Loucy (cell line): Measurements from ENCODE around the gene TNS3.

Experiments
- H2AFZ ChIP-seq: fragments of 200-600 bp; sonication (generic); 2 replicates; pipeline ENCODE4 v1.6.0; 2016; ENCODE audit warnings: antibody characterized with exemption, mild to moderate bottlenecking, low read length, moderate library complexity
- H3F3A ChIP-seq: fragments of 200-600 bp; 2 replicates; pipeline ENCODE4 v1.6.0; 2016; ENCODE audit warnings: antibody characterized with exemption, low read depth, mild to moderate bottlenecking
- H3K27me3 ChIP-seq: fragments of 200-600 bp; sonication (generic); 2 replicates; pipeline ENCODE4 v1.6.1; 2014; ENCODE audit warnings: low read length, mild to moderate bottlenecking; ENCODE audit not compliant: insufficient read depth, poor library complexity, severe bottlenecking
- H3K36me3 ChIP-seq: fragments of 200-600 bp; sonication (generic); 2 replicates; pipeline ENCODE4 v1.6.1; 2016; ENCODE audit warnings: low read length; ENCODE audit not compliant: insufficient read depth
- H3K4me1 ChIP-seq: fragments of 200-600 bp; sonication (generic); 2 replicates; pipeline ENCODE4 v1.5.1; 2014; ENCODE audit warnings: low read length, mild to moderate bottlenecking; ENCODE audit not compliant: insufficient read depth, poor library complexity, severe bottlenecking
- H3K4me2 ChIP-seq: fragments of 200-600 bp; sonication (generic); 2 replicates; pipeline ENCODE4 v1.6.0; 2014; ENCODE audit warnings: antibody characterized with exemption, low read length, low read depth, mild to moderate bottlenecking; ENCODE audit not compliant: poor library complexity, severe bottlenecking
- H3K4me3 ChIP-seq: fragments of 200-600 bp; sonication (generic); 2 replicates; pipeline ENCODE4 v1.5.1; 2014; ENCODE audit warnings: low read length, mild to moderate bottlenecking, mixed read lengths; ENCODE audit not compliant: poor library complexity, severe bottlenecking
- H3K79me2 ChIP-seq: fragments of 200-600 bp; sonication (generic); 2 replicates; pipeline ENCODE4 v1.6.1; 2014; ENCODE audit warnings: low read length; ENCODE audit not compliant: insufficient read depth
- H3K9ac ChIP-seq: fragments of 200-600 bp; sonication (generic); 2 replicates; pipeline ENCODE4 v1.6.0; 2014; ENCODE audit warnings: mild to moderate bottlenecking, low read depth, low read length, moderate library complexity; ENCODE audit not compliant: poor library complexity, severe bottlenecking
- H3K9me2 ChIP-seq: fragments of 200-600 bp; sonication (generic); replicated peaks from 2 replicates; pipeline ENCODE4 v1.6.1; 2016; ENCODE audit warnings: low read depth, low read length, mixed read lengths
- H3K9me3 ChIP-seq: fragments of 200-600 bp; sonication (generic); 2 replicates; pipeline ENCODE4 v1.6.1; 2014; ENCODE audit warnings: mild to moderate bottlenecking, antibody characterized with exemption, low read length, low read depth; ENCODE audit not compliant: insufficient read depth
- H4K20me1 ChIP-seq: fragments of 200-600 bp; sonication (generic); 2 replicates; pipeline ENCODE4 v1.6.0; 2014; ENCODE audit warnings: antibody characterized with exemption, low read length, mild to moderate bottlenecking; ENCODE audit not compliant: insufficient read depth, poor library complexity, severe bottlenecking
- EZH2phosphoT487 ChIP-seq: fragments of 200-600 bp; IDR thresholded peaks from 2 replicates; pipeline ENCODE4 v1.6.1; 2018; ENCODE audit warnings: antibody characterized with exemption, mild to moderate bottlenecking, moderate library complexity, borderline replicate concordance
- TF ChIP-seq, protein P1 (sequence below): fragments of 200-600 bp; sonication (generic); conservative IDR thresholded peaks from 2 replicates; pipeline ENCODE4 v1.5.1; 2014; ENCODE audit warnings: mild to moderate bottlenecking, antibody characterized with exemption, low read length

The TNS3 gene

DNA sequence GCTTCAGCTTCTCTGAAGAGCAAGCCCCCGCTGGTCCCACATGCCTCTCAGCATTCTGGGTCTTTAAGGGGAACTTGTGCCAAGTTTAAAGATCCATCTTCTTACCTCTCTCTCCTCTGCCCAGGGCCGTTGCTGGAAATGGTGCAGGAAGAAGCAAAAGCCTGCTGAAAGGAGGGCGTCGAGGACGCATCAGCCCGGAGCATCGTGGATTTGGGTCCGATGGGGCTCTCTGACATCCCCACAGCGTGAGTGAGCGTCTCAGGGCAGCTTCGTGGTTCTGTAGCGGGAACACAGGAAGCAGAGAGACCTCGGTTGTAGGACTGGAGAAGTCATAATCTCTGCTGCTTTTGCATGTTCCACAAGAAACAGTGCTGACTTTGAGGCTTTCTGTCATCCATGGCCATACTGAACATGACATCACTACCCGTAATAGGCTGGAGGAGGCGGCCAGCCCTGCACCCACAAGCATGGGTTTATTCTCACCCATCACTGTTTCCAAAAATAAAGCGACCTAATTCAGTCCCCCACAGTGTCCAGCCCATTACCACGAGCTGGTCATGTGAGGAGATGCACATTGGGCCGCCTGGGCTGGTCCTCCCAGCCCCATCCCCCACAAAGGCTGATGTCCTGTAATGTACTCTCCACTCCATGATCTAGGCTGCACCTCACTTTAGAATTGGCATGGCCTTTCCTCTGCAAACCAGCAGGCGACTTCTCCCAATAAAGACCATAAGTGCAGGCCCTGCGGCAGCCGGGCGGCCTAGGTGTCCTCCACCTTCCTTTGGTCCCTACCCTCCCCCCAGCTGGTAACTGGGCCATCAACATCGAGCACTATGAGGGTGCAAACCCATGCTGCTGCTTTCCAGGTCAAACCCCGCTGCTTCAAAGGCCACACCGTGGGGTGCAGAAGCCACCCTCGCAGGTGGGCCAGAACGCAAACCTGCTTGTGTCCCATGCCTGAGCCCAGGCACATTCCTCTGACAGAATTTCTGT is 276.9 kb downstream of the TNS3 start:
- H3K79me2 ChIP-seq, result no peaks in the 10 kb centered on the region
- no peaks in the 10 kb centered on the region for H3K36me3 ChIP-seq
- H3K27me3 ChIP-seq, result no peaks in the 10 kb centered on the region
- H3K9me2 ChIP-seq, result no peaks in the 10 kb centered on the region
- TF ChIP-seq, protein P1, sequence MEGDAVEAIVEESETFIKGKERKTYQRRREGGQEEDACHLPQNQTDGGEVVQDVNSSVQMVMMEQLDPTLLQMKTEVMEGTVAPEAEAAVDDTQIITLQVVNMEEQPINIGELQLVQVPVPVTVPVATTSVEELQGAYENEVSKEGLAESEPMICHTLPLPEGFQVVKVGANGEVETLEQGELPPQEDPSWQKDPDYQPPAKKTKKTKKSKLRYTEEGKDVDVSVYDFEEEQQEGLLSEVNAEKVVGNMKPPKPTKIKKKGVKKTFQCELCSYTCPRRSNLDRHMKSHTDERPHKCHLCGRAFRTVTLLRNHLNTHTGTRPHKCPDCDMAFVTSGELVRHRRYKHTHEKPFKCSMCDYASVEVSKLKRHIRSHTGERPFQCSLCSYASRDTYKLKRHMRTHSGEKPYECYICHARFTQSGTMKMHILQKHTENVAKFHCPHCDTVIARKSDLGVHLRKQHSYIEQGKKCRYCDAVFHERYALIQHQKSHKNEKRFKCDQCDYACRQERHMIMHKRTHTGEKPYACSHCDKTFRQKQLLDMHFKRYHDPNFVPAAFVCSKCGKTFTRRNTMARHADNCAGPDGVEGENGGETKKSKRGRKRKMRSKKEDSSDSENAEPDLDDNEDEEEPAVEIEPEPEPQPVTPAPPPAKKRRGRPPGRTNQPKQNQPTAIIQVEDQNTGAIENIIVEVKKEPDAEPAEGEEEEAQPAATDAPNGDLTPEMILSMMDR, result no peak
- no peak for TF ChIP-seq EZH2phosphoT487
- H3F3A ChIP-seq, result no peaks in the 10 kb centered on the region
- no peak overlapping the region for H2AFZ ChIP-seq
- no peak overlapping the region for H3K4me2 ChIP-seq
- no peak overlapping the region for H3K4me3 ChIP-seq
- no peak overlapping the region for H3K9ac ChIP-seq
- H3K4me1 ChIP-seq, result no peaks in the 10 kb centered on the region
- peaks cover 3% of the 10 kb centered on the region; the same call in 1 of the 2 replicates for H3K9me3 ChIP-seq
- H4K20me1 ChIP-seq, result no peaks in the 10 kb centered on the region

DNA sequence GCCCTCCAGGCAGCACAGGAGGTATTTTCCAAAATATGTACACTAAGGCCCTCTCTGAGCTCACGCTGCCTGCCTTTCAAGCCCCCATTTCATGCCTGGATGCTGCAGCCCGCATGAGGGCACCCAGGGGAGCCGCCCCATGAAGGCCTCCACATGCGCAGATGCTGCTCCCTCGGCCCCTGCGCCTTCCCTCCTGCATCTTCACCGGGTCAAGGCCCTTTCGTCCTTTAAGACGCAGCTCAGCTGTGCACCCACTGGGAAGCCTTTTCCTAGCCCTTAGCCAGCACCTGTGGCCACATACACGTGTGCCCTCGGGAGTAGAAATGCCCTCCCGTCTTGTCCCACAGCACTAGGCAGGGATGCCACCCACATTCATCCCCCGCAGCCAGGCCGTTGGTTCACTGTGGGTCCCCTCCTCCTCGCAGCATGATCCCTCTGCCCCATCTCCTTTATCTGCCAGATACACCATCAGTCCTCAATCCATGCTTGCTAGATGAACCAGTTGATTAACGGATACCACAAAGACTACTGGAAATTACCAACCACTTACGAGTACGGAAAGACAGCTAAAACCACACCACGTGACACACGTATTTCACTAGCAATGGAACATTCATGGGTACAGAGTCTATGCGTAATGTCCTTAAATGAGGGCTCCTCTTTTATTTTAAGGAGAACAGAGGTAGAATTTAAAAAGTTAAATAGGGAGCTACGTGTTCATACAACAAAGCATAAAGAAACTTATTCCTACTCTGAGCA is 278.0 kb downstream of the TNS3 start:
- no peaks in the 10 kb centered on the region for H3F3A ChIP-seq
- H3K27me3 ChIP-seq, result no peaks in the 10 kb centered on the region
- peaks cover 3% of the 10 kb centered on the region; the same call in 1 of the 2 replicates for H3K9me3 ChIP-seq
- no peak overlapping the region for H3K4me3 ChIP-seq
- no peak overlapping the region for H3K9ac ChIP-seq
- H4K20me1 ChIP-seq, result no peaks in the 10 kb centered on the region
- no peaks in the 10 kb centered on the region for H3K79me2 ChIP-seq
- no peak overlapping the region for H2AFZ ChIP-seq
- H3K4me2 ChIP-seq, result no peak overlapping the region
- H3K9me2 ChIP-seq, result no peaks in the 10 kb centered on the region
- H3K36me3 ChIP-seq, result no peaks in the 10 kb centered on the region
- H3K4me1 ChIP-seq, result no peaks in the 10 kb centered on the region
- no peak for TF ChIP-seq EZH2phosphoT487
- TF ChIP-seq, protein P1, result no peak

DNA sequence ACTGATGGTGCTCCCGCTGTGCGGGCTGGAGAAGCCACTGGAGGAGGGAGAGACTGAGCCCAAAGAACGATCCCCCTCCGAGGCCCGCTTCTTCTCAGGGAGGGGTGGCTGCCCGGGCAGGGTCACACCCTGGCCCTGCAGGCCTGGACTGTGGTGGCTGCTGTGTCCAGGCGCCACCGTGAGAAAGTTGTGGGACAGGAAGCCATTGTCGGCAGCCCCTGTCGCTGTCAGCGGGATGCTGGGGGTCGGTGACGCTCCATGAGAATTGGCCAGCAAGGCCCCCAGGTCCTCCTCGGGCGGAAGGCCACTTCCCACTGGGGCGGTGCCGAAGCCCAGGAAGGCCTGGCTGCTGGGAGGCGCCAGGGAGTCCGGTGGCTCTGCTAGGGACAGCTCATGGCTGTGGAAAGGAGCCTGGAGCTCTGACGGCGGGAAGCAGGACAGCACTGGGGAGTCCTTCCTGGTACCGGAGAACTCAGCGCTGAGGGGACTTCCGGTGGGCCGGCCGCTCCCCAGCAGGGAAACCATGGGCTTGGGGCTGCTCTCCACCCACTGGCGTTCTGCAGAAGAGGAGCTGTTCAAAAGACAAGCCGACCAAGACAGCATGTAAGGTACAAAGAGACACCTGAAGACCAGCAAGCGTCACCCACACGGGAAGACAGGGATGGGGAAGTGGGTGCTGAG is 278.8 kb downstream of the TNS3 start:
- no peak overlapping the region for H3K4me2 ChIP-seq
- H3F3A ChIP-seq, result no peaks in the 10 kb centered on the region
- H2AFZ ChIP-seq, result no peak overlapping the region
- no peaks in the 10 kb centered on the region for H3K4me1 ChIP-seq
- H3K36me3 ChIP-seq, result no peaks in the 10 kb centered on the region
- TF ChIP-seq EZH2phosphoT487, result no peak
- TF ChIP-seq, protein P1, result no peak
- H3K9me3 ChIP-seq, result no peaks in the 10 kb centered on the region; the same call in 1 of the 2 replicates
- no peaks in the 10 kb centered on the region for H3K79me2 ChIP-seq
- no peak overlapping the region for H3K9ac ChIP-seq
- no peaks in the 10 kb centered on the region for H3K27me3 ChIP-seq
- H3K9me2 ChIP-seq, result no peaks in the 10 kb centered on the region
- H3K4me3 ChIP-seq, result no peak overlapping the region
- no peaks in the 10 kb centered on the region for H4K20me1 ChIP-seq
